ENCODE measurements around the gene PXN.

GRCh38 chr12:120257041-120257821, 8.3 kb downstream of the PXN start:
- TF ChIP-seq EZH2 (IDR thresholded peaks at IDR 0.05; ENCODE audit: low read depth, unreplicated experiment): no peak
- TF ChIP-seq, protein P1, sequence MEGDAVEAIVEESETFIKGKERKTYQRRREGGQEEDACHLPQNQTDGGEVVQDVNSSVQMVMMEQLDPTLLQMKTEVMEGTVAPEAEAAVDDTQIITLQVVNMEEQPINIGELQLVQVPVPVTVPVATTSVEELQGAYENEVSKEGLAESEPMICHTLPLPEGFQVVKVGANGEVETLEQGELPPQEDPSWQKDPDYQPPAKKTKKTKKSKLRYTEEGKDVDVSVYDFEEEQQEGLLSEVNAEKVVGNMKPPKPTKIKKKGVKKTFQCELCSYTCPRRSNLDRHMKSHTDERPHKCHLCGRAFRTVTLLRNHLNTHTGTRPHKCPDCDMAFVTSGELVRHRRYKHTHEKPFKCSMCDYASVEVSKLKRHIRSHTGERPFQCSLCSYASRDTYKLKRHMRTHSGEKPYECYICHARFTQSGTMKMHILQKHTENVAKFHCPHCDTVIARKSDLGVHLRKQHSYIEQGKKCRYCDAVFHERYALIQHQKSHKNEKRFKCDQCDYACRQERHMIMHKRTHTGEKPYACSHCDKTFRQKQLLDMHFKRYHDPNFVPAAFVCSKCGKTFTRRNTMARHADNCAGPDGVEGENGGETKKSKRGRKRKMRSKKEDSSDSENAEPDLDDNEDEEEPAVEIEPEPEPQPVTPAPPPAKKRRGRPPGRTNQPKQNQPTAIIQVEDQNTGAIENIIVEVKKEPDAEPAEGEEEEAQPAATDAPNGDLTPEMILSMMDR (conservative IDR thresholded peaks at IDR 0.05; ENCODE audit: low read depth in 2 of 2): no peak
- TF ChIP-seq JUNB (IDR thresholded peaks at IDR 0.05; ENCODE audit: unreplicated experiment): no peak
- no peak for TF ChIP-seq EZH2phosphoT487 (IDR thresholded peaks at IDR 0.05; ENCODE audit: unreplicated experiment)
- no peak for TF ChIP-seq STAT1 (IDR thresholded peaks at IDR 0.05; ENCODE audit: unreplicated experiment)
- no peak for TF ChIP-seq ZNF331 (CRISPR knock-in tag; IDR thresholded peaks at IDR 0.05; ENCODE audit: low read depth)
- TF ChIP-seq POLR2AphosphoS5 (IDR thresholded peaks at IDR 0.05; ENCODE audit: low read depth): no peak
- no peak for TF ChIP-seq NANOG (IDR thresholded peaks at IDR 0.05; ENCODE audit: borderline replicate concordance)
- no peak for TF ChIP-seq REST (IDR thresholded peaks at IDR 0.05; ENCODE audit: unreplicated experiment)
- TF ChIP-seq CREB1 (CRISPR knock-in tag; IDR thresholded peaks at IDR 0.05; ENCODE audit: low read depth): no peak
- no peak for TF ChIP-seq ZNF114 (CRISPR knock-in tag; IDR thresholded peaks at IDR 0.05)

Data from GM23338 (cell line).